DMS153 (cell line): ENCODE results near the gene KRT15.

Source experiments
- DNase-seq: peaks from one replicate; lab custom pipeline; 2025; lab: John Stamatoyannopoulos, UW

The KRT15 gene

DNA sequence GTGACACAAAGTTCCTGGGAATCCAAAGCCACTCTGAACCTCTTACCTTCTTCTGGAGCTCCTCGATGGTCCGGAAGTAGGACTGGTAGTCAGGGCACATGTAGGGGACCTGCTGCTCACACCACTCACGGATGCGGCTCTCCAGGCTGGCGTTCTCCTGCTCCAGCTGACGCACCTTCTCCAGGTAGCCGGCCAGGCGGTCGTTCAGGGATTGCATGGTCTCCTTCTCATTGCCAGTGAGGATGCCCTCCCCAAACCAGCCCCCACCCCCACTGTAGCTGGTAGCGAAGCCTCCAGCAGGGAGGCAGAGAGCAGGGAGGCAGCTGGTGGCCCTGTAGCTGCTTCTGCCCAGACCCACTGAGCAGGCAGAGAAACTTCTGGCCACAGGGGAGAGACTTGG, 38.1 kb downstream of the KRT15 start:
- no peak for DNase-seq

DNA sequence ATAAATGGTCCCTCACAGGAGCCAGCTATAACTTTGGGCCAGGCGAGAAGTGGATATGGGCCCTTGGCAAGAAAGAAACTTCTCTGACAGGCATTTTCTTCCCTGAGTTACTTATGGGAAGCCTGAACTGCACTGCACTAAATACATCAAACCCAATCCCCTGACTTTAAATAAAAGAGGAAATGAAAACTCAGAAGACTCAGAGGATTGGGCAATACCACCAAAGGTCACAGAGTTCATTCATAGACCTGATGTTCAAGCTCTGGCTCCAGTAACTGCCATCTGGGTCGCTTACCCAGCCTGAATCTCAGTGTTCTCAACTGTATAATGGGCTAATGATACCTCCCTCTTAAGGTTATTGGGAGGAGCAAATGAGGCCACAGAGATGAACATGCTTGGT, 38.6 kb downstream of the KRT15 start:
- DNase-seq = no peak

DNA sequence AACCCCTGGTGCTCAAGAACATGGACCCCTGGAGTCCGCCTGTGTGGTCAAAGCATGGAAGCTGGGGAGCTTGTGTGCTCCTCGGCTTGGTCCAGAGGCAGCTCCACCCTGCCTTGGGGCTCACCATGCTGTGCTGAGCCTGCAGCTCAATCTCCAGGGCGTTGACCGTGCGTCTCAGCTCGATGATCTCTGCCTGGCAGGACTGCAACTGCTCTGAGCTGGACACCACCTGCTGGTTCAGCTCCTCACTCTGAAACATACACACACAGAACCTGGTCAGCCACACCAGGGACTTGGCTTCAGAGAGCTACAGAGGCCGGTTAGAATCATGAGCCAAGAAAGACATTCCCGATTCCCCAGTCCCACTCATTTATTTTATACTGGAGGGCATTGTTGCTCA, 40.5 kb downstream of the KRT15 start:
- no peak for DNase-seq

DNA sequence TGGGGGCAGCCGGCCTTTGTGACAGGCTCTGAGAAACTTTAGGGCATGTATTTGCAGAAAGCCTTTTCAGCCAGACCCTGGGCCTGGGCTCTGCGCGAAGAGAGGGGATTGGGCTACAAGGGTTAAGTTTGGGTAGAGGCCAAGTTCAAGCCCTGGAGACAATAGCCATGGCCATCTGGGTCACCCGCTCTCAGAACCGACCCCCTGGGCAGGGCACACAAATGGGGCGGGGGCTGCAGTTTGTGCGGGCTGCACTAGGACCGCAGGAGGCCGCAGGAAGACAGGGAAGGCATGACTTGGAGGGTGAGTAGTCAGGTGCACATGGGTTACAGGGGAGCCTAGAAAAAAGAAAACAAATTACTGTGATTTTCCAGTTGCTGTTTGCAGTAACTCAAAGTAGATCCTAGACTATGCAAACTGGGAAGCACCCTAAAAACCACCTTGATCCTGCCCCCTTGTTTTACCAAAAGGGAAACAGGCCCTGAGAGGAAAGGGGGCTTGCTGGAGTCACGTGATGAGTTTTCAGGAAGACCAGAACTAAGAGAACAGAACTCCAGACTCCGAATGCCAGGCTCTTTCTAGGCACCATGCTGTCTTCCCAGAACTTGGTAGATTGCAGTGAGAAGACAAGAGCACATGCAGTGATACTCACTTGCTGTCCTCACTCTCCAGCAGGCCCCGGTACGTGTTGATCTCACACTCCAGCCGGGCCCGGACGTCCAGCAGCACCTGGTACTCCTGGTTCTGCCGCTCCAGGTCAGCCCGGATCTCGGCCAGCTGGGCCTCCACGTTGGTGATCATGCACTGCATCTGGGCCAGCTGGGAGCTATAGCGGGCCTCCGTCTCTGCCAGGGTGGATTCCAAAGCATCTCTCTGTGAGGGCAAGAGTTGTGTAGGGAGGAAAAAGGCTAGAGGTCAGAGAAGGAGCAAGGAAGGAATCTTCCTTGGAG, 41.5 kb downstream of the KRT15 start:
- DNase-seq = no peak

GRCh38 chr17:41475421-41475820, 43.3 kb downstream of the KRT15 start:
- no peak for DNase-seq

DNA sequence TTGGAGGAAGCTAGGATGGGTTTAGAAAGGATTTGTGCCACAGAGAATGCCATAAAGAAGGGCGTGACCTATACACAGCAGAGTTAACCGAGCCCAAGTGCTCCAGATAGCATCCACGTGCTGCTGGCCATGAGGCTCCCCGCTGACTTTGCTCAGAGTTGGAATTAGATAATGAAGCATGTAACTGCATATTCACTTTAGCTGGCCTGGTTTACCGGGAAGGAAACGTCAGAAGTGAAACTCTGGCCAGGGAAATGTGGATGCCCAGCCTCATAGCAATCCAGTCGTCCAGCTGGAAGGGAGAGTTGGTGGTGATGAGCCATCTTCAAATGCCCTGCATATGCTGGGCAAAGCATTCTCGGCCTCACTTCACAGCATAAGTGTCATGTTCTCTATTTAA, 43.8 kb downstream of the KRT15 start:
- no peak for DNase-seq

DNA sequence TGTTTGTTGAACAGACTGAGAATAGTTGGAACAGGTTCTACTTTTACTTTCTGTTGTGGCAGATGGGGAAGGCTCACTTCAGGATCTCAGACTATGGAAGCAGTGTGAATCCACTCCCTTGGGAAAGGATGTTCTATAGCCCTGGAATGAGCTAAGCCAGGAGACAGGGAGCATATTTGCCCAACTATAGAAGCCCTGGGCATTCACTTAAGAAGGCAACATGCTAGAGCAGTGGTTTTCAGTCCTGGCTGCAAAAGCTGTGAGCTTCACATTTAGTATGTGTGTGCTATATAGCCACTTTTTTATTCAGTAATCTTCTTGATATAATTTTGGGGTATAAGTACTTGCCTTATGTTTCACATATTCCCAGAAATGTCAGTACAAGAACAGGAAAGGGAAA, 50.3 kb downstream of the KRT15 start:
- no peak for DNase-seq

- no peak for DNase-seq
These were observed 51.1 kb downstream of the KRT15 start for GRCh38 chr17:41467561-41467960.

DNA sequence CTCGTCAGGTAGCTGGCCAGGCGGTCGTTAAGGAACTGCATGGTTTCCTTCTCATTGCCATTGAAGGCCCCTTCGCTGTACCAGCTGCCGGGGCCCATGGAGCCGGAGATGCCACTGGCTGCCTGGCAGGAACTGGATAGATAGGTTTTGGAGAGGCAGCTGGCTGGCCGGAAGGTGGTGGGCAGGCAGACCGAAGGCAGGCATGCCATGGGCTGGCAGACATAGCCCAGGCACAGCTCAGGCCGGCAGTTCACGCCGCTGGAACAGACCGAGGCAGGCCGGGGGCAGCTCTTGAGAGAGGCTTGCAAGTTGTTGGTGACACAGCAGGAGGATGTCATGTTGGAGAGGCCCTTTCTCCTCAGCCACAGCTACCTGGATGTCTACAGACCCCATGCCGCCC, 51.7 kb downstream of the KRT15 start, which contains the start of gene KRT32:
Gene KRT32 (minus strand): TSS at position 399 of the 400 bp plus-strand sequence. CDS start 61 bp downstream, at position 338.
- no peak for DNase-seq

DNA sequence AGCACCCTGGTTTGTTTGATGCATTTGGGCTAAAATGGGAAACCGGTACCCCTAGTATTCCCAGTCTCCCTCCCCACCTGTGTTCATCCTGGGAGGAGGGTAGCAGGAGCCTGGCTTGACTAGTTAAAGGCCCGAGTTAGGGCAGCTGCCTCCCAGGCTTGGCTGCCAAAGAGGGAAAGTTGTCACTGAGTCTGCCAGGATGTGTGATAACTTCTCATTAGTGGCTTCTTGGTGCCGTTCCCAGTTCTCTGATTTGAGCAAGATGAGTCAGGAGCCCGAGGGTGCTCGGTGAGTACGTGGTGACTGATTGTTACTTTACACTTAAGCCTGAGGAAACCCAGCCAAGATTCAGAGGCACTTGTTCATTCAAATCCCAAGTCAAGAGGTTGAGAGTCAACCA, 54.0 kb downstream of the KRT15 start:
- no peak for DNase-seq

DNA sequence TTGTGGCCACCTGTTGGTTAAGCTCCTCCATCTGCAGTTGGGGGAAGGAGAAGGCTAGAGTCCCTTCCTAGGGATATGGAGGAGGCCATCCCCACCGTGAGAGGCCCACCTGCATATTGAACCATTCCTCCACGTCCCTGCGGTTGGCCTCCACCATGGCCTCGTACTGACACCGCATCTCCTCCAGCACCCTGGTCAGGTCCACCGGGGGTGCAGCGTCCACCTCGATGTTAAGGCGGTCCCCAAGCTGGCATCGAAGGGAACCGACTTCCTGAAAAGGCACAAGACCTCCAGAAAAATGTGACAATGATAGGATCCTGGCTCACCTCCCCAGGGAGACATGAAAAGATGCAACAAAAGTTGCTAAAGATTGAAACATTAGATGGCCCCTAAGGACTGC, 54.5 kb downstream of the KRT15 start:
- no peak for DNase-seq

GRCh38 chr17:41463746-41464145, 54.9 kb downstream of the KRT15 start:
- DNase-seq = no peak
